Stimulated activated CD8-positive, alpha-beta memory T cell treated with anti-CD3 and anti-CD28 coated beads, Interleukin-4, amount 100 ng/mL, for 24 hours (primary cell): ENCODE data around the gene MUC2.

Experiments
- DNase-seq: peaks from one replicate; pipeline ENCODE4 v3.0.0-alpha.2; 2020; ENCODE audit warnings: low read depth

Gene MUC2

DNA sequence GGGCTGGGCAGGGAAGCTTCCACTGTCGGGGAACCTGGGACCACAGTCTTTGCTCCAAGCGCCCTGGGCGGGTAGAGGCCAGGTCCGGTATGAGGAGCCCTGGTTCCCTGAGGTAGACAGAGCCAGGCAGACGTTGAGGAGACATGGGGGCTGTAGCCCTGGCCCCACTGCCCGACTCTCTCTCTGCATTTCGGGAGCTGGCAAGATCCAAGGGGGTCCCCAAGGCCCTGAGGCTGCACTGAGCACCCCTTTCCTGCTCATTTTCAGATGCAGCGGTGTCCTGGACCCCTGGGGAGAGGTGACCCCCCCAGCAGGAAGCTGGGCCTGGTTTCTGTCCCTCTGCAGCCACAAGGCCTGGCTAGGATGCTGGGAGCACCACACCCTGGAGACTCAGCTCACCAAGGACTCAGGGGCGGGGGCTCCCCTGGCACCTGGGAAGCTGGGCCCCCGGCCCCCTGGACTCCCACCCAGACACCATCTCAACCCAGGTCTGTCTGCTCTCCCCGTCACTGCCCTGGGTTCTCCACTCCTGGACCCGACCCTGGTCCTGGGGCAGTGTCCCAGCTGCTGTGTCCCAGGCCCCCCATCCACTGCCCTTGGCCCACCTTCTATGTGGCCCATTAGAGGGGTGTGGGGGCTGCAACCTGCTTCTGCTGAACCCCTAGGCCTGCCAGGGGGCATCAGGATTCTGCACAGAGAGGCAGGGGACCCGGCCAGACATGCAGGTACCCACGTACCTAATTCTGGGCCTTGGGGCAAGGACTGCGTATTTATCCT is 23.1 kb upstream of the MUC2 start:
- no peak for DNase-seq

DNA sequence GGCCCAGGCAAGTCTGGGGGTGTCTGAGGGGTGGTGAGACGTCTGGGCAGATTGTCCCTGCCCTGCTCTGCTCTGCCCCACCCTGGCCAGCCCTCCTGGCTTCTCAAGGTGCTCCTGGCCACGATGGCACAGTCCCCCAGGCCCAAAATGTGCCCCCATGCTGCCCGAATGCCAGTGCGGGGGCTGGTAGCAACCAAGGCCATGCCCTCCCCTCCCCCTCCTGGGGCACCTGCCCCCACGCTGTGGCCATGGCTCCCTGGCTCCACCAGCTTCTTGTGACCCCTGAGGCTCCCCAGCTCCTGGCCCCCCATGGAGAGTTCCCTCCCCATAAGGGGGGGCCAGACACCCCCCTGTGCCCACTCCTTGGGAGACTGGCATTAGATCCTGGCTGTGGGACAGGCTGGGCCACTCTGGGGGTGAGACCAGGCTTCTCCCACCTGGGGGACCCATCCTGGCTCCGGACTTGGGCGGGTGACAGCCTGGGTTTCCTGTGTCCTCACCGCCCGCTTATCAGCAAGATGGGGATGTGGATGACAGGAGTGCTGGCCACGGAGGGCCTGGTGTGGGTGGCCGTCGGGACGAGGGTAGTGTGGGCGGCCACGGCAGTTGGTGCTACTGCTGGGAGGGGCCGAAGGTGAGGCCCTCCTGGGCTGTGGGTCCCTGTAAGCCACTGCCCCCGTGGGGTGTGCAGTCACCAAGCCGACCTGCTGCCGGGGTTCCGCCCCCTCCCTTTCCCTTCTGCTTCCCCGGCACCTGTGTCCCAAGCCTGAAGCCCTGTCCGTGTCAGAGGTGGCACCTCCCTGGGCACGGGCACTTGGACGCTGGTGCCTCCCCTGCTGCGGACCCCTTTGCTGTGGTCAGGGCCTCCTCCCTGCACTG is 22.3 kb upstream of the MUC2 start:
- DNase-seq, result no peak

DNA sequence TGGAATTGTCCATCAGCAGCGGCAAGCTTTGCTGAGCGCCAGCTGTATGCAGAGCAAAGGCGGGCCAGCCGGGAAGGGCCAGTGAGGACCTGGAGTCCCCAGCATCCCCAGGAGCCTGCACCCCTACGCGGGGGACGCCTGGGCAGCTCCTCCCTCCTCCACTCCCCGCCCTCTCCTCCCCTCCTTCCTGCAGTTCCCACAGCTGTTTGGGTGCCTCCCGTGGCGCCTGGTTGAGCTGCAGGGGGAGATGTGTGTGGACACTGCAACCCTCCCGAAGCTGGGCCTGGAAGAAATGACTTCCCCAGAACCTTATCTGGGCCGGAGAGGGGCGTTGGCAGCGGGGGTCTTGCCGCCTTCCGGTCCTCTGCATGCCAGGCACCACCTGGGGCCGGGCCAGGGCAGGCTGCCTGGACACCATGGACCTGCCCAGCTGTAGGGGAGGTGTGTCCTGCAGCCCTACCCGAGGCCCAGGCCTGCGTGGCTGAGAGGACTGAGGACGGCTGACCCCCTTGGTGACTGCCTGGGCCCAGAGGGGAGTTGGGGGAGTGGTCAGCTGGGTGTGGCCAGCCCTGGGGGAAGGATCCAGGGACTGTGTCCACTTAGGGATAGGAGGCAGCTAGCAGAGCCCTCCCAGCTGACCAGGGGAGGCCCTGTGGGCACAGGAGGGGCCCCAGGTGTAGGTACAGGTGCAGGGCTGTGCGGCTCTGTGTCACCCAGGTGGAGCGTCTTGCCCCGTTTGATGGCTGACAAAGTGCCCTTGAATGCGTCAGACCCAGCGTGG is 21.4 kb upstream of the MUC2 start:
- DNase-seq, result no peak

DNA sequence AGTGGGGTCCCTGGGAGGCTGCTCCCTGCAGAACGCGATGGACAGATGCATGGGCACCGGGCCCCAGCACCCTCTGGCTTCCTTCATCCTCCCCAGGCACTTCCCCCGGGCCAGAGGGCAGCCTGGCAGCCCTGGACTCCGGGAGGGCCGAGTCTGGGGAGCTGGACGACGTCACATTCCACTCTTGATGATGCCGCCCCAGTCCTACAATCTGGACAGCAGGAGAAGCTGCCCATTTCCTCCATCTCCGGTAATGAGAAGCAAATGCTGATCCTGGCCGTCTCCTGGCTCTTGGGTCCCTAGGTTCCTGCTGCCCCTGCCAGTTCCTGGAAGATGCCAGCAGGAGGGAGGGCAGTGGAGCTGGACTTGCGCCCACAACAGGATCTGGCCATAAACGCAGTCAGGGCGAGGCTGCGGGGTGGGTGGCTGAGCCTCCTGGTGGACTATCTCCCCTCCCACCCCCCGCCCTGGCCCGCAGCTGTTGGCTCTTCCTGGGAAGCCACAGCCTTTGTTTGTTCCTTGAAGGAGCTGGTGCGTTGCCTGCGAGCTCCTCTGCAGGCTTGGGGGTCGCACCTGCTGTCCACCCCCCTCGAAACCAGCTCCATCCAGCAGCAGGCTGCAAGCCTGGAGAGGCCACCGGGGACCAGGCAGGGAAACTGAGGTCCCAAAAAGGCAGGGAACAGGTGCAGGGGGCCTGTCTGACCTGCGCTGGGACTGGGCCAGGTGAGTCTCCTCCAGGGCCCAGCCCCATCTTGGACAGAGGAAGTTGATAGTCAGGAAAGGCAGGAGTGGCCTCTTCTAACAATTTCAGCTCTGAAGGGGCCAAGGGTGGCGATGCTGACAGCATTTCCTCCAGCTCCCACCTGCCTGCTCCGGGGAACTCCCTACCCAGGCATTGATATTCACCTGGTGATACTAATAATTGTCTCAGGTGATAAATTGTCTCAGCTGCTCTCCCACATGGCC is 20.2 kb upstream of the MUC2 start:
- no peak for DNase-seq

DNA sequence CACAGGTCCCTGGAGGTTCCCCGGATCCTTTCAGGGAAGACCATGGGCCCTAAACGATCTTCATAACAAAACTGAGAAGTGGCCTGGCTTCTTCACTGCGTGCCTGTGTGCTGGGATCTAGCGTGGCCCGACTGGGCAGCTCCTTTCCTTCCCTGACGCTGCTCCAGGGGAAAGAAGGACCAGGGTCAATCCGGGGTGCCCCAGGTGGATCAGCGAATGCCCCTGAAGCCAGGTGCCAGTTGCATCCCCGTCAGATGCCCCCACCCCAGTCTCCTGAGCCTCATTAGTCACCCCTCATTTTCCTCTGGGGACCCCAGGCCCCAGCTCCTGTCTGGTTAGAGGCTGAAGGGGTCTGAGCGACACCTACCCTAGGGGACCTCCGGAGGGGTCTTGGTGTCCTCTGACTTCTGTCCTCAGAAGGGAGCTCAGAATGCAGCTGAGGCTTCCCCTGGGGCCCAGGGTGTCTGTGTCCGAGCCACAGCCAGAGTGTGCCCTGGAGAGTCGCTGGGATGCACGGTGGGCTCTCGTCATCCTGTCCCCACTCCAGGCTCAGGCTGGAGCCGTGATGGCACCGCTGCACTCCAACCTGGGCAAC is 19.5 kb upstream of the MUC2 start:
- no peak for DNase-seq

DNA sequence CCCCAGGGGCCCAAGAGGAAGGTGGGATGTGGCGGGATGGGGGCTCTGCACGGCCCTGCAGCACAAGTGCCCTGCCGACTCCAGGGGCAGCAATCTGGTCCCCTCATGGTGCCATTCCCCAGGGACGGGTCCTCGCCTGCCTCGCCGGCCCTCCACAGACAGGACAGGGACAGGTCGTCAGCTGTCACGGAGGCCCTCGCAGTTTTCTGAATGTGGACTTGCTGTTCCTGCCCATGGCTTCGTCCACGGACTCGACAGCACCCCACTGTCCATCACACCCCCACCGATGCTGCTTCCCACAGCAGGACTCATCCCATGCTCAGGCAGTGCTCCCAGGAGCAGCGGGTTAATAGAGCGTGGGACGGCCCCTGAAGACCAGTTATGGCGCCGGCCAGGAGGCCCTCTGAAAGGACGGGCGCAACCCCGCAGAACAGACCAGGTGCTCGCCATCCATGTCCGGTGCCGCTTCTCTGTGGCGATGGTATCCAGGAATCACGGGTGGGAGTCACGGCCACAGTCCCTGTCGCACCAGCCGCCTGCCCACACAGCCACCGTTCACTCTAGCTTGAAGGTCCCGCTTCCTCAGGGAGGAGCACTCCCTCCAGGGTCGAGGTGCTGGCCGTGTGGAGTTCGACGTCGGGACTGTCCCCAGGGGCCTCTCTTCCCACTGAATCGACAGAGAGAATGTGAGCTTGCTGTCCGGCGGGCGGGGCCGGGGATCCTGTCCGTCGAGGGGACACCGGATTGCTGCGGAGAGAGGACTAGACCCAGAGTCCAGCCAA is 18.5 kb upstream of the MUC2 start:
- DNase-seq, result no peak

DNA sequence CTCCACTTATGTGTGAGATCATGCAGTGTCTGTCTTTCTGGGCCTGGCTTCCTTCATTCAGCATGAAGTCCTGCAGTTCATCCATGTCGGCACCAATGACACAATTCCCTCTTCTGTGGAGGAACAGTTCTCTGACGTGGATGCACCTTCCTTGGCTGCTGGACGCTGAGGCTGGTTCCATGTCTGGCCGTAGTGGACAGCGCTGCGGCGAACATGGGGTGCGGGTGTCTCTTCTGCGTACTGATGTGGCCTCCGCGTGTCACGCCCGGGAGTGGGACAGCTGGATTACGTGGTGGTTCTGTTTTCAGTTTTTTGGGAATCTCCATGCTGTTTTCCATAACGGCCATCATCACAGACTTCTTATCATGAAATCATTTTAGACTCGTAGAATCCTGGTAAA is 16.9 kb upstream of the MUC2 start:
- DNase-seq, result no peak

DNA sequence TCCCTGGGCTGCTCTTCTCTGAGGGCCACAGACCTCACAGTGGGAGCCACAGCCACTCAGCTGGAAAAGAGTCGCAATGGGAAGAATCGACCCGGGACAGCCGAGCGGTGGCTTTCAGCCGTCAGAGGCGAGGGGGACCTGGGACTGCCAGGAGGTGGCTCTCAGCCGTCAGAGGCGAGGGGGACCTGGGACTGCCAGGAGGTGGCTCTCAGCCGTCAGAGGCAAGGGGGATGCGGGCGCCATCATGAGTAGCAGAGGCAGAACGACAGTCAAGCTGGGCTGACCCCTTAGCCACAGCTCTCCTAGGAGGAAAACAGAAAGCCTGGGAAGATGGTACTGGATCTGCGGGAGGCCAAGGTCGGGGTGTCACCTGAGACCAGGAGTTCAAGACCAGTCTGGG is 14.9 kb upstream of the MUC2 start:
- no peak for DNase-seq

DNA sequence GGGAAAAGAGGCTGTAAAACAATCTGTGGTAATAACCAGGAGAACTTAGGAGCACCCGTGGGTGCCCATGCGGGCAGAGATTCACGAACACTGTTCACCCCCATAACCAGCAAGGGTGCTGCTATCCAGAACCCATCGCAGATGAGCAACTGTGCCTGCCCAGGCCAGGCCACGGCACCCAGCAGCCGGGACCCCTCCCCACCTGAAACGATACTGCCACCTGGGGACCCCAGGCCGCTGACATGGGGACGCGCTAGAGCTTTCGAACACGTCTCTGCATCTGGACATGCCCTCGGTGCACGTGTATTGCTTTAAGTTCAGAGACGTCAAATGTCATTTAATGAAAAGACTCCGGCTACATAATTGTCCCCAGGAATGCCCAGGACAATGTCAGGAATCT is 14.3 kb upstream of the MUC2 start:
- no peak for DNase-seq

DNA sequence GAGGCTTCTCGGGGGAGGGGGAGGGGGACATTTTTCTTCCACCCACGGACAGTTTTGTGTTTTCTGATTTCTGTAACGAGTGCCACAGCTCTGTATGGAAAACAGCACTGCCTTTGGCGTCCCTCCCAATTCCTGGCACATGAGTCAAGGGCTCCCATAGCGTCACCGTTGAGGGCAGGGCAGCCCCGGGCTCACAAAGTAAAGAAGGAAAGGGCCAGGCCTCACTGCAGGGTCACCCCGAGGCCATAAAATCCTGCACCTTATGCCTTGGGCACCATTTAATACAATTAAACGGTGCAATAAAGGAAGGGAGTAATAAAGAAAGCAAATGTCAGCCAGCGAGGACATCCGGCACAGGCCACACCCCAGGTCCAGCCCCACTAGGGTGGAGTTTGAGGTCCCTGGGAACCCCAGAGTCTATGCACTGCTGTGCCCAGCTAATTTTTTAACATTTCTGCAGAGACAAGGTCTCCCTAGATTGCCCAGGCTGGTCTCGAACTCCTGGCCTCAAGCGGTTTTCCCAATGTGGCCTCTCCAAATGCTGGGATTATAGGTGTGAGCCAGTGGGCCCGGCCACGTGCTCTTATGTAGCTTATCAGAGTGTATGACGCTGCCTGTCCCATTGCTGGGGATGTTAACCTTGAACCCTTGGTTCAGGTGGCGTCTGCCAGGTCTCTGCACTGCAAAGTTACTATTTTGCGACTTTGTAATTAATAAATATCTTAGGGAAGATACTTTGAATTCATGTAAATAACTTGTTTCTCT is 13.6 kb upstream of the MUC2 start:
- DNase-seq, result no peak

DNA sequence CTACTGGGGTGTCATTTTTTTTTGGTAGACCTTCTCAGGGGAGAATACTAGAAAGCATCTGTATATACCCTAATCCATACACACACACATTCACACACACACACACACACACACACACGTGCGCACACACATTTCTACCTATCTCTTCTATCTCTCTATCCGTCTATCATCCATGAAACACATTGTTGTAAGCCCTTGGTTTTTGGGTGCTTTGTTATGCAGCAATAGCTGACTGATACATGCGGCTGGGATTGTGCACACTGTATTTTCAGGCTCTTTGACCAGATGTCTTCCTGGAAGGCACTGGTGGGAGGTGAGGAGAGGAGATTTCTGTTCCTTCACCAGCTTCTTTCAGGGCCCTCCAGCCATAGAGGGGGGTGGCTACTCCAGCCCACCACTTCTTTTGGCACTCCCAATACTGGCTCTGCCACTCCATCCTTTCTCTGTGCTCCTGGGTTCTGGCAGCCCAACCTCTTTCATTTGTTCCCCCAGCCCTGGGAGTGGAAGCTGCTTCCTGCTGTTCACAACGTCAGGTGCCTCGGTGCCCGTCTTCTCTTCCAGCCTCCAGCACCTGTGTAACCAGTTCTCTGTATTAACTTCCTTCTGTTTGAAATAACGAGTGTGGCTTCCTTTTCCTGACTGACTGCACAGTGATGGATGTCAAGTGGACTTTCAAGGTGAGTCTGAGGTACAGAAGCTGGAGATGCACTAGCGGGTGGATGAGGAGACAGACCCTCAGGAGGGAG is 12.4 kb upstream of the MUC2 start:
- no peak for DNase-seq

DNA sequence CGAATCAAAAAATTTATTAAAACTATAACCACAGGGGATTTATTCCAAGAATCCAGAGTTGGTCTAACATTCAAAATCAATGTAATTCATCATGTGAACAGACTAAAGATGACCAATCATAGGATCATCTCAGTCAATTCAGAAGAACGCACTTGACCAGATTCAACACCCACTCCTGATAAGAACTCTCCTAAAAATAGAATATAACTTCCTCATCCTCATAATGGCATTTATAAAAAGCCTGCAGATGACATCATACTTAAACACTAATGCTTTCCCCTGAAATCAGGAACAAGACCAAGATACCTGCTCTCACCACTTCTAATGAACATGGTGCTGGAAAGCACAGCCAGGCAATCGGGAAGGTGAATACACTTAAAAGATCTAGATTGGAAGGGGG is 10.5 kb upstream of the MUC2 start:
- DNase-seq, result no peak

DNA sequence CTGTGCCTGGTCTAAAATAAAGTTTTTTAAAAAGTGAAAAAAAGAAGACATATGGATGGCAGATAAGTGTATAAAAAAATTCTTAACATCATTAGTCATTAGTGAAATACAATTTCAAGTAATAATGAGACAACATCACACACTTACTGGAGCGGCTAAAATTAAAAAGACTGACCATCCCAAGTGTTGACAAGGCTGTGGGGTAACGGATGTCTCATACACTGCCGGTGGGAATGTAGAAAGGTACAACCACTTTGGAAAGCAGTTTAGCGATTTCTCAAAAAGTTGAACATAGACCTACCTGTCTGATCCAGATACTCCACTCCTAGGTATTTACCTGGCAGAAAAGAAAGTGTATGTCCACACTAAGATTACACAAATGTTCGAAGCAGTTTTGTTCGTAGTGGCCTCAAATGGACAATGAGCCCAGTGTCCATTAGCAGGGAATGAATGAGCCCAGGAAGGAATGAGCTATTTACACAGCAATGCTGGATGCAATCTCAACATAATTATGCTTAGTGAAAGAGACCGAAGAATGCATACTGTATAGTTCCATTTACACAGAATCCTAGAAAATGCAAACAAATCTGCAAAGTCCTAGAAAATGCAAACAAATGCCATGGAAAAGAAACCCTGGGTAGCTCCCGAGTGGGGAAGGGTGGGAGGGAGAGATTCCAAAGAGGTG is 6.7 kb upstream of the MUC2 start:
- DNase-seq, result no peak

DNA sequence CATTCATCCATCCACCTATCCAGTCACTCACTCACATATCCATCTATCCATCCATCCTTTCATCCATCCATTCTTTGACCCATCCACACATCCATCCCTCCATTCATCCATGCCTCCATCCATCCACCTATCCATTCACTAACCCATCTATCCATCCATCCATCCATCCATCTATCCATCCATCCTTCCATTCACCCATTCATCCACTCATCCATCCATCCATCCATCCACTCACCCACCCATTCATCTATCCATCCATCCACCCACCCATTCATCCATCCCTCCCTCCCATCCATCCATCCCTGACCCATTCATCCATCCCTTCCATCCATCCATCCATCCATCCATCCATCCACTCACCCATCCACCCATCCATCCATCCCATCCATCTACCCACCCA is 4.9 kb upstream of the MUC2 start:
- DNase-seq, result no peak

DNA sequence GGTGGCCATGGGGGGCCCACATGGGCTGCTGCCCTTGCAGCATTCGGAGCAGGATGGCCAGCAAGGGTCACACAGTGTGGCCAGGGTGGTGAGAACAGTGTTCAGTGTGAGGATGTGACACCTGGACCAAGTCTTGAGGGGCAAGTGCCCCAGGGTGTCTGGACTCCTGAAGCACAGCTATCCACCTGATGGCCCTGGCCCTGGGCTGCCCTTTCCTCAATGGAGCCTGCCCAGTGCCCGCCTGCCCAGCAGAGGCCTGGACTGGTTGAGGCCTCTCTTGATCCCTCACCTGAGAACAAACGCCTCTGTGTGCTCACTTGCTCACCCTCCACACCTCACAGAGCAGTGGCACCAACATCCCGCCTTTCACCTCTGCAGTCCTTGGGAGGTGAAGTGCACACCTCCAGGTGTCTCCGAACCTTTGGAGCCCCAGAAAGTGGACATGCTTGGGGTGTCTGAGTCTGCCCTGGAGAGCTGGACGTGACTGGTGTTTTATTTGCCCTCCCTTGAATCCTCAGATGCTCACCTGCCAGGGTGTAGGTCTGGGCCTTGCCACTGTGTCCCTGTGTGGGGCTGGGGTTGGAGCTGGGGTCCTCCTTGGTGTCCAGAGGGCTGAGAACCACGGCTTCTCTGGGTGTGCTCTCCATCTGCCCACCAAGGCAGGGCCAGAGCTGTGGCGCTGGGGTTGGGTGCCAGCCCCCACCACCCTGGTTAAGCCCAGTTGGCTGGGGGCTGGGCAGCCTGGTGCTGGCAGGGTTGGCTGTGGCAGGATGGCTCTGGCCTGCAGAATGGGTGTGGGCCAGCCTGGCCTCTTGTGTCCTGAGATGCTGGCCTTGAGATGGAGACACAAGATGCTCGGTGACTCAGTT is 3.8 kb upstream of the MUC2 start:
- no peak for DNase-seq

DNA sequence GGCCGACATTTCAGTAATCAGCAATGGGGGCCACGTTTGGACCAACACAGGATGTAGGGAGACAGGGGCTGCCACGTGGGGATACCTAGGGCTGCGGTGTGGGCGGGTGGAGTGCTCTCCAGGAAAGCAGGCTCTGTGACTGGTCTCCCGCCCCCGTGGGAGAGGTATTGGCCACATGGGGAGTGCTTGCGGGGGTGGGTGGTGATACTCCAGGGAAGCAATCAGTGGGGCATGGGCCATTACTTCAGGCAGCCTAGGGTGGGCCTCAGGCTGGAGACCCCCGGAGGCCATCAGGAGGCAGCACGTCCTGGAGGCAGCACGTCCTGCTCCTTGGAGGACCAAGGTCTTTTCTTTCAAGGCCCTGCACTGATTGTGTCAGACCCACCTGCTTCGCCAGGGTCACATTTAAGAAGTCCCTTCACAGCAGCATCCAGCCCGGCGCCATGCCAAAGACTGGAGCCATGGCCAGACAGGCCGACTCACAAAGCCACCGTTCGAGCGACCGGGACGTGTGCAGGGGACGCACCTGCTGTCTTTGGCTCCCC is 3.0 kb upstream of the MUC2 start:
- DNase-seq, result no peak
